ENCODE results near the gene TRIM75.
"Not testable (repeated sequence)": the region's sequence is repeated elsewhere in the genome, so short reads cannot be mapped to it uniquely, and the experiment has no call there.

Gene TRIM75

GRCh38 chr4:165079476-165079875 lies 25.8 kb downstream of the TRIM75 start:
- DNase-seq: no peak

- DNase-seq: not testable (repeated sequence)
These were observed 31.1 kb downstream of the TRIM75 start for GRCh38 chr4:165084787-165085186.

- DNase-seq: no peak
These were observed 32.3 kb downstream of the TRIM75 start for GRCh38 chr4:165085946-165086345.

GRCh38 chr4:165088366-165088765 lies 34.7 kb downstream of the TRIM75 start:
- no peak for DNase-seq

GRCh38 chr4:165092187-165092586 lies 38.5 kb downstream of the TRIM75 start:
- DNase-seq: not testable (repeated sequence)

- DNase-seq: no peak
These were observed 41.2 kb downstream of the TRIM75 start for GRCh38 chr4:165094873-165095272.

GRCh38 chr4:165095291-165095690 lies 41.6 kb downstream of the TRIM75 start:
- DNase-seq: no peak

GRCh38 chr4:165096776-165097175 lies 43.1 kb downstream of the TRIM75 start:
- no peak for DNase-seq

- DNase-seq: no peak
These were observed 48.0 kb downstream of the TRIM75 start for GRCh38 chr4:165101641-165102040.

- no peak for DNase-seq
These were observed 52.9 kb downstream of the TRIM75 start for GRCh38 chr4:165106518-165106917.

All from NCI-H146 (cell line).